ENCODE measurements around the gene SLC43A2. TPM values are rescaled to one million over a fixed set of nuclear protein-coding genes. Genes with fewer than 3 reads are reported as not detected.
"Not testable (repeated sequence)": the region's sequence is repeated elsewhere in the genome, so short reads cannot be mapped to it uniquely, and the experiment has no call there.

SLC43A2 gene
- polyA plus RNA-seq, 2 of the 4 experiments (the other 2 are of a cell fraction): 3.5 to 7.0 TPM

DNA sequence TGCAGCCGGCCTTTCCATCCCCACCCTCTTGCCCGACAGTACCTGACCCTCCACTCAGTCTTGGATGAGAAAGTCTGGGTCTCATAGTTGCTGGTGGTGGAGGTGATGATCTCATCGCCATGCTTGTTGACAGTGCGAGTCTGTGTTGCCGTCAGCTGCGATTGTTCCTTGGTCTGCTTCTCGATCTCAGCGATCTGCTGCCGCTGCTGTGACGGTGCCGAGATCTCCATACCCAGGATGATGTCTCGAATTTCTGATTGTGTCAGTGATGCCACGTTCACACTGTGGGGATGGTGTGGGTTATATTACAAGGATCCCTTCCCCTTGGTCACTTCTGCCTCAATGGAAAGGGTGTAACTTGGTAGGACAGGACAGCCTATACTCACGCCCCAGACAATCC, 25.1 kb upstream of the SLC43A2 start:
- no peak overlapping the region for H3K27ac ChIP-seq
- H3K4me2 ChIP-seq: no peak overlapping the region
- ATAC-seq (no peak), FAIRE-seq (no peak), DNase-seq (ENCODE audit: low read depth in 1 of 2, low spot score in 1 of 2) (no peak)
- ChIA-PET CTCF (interaction anchor here (2.0 to 11.7 kb wide), 3 partner anchors 13 to 80 kb away, joined by 4 to 204 read pairs (median 201); no protein-coding TSS in a partner anchor), POLR2A (no interaction called here)
- TF ChIP-seq RAD21 (conservative IDR thresholded peaks at IDR 0.05 in 1 of 2, IDR thresholded peaks at IDR 0.05 in 1 of 2): no peak
- TF ChIP-seq POLR2A (IDR thresholded peaks at IDR 0.05; ENCODE audit: low read length): no peak
- TF ChIP-seq TP53 (CRISPR knock-in tag; IDR thresholded peaks at IDR 0.05): no peak
- TF ChIP-seq, protein P1, sequence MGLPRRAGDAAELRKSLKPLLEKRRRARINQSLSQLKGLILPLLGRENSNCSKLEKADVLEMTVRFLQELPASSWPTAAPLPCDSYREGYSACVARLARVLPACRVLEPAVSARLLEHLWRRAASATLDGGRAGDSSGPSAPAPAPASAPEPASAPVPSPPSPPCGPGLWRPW (IDR thresholded peaks at IDR 0.05): no peak
- TF ChIP-seq SMC3 (IDR thresholded peaks at IDR 0.05): no peak
- TF ChIP-seq MAFK (IDR thresholded peaks at IDR 0.05; ENCODE audit: partially characterized antibody): no peak
- TF ChIP-seq CBX2 (IDR thresholded peaks at IDR 0.05; ENCODE audit: borderline replicate concordance, low read depth): no peak
- no peak for TF ChIP-seq CHD2 (IDR thresholded peaks at IDR 0.05; ENCODE audit: low read length, partially characterized antibody)
- TF ChIP-seq, protein P2, sequence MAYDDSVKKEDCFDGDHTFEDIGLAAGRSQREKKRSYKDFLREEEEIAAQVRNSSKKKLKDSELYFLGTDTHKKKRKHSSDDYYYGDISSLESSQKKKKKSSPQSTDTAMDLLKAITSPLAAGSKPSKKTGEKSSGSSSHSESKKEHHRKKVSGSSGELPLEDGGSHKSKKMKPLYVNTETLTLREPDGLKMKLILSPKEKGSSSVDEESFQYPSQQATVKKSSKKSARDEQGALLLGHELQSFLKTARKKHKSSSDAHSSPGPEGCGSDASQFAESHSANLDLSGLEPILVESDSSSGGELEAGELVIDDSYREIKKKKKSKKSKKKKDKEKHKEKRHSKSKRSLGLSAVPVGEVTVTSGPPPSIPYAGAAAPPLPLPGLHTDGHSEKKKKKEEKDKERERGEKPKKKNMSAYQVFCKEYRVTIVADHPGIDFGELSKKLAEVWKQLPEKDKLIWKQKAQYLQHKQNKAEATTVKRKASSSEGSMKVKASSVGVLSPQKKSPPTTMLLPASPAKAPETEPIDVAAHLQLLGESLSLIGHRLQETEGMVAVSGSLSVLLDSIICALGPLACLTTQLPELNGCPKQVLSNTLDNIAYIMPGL (CRISPR knock-in tag; IDR thresholded peaks at IDR 0.05; ENCODE audit: borderline replicate concordance): no peak
- no peak for TF ChIP-seq RCOR1 (IDR thresholded peaks at IDR 0.05; ENCODE audit: low read depth, low read length)
- no peak for TF ChIP-seq CHD4 (IDR thresholded peaks at IDR 0.05; ENCODE audit: borderline replicate concordance)
- no peak for TF ChIP-seq HEYL (CRISPR knock-in tag; IDR thresholded peaks at IDR 0.05)
- no peak for TF ChIP-seq RFX5 (IDR thresholded peaks at IDR 0.05)
- H3K9me3 ChIP-seq: no peaks in the 10 kb centered on the region
- no peak overlapping the region for H3K4me3 ChIP-seq
- 92% methylated on average over 14 of the region's 14 CpGs for WGBS (ENCODE audit: missing lambda C conversion rate)
- H3K4me1 ChIP-seq: peaks cover 22% of the 10 kb centered on the region

DNA sequence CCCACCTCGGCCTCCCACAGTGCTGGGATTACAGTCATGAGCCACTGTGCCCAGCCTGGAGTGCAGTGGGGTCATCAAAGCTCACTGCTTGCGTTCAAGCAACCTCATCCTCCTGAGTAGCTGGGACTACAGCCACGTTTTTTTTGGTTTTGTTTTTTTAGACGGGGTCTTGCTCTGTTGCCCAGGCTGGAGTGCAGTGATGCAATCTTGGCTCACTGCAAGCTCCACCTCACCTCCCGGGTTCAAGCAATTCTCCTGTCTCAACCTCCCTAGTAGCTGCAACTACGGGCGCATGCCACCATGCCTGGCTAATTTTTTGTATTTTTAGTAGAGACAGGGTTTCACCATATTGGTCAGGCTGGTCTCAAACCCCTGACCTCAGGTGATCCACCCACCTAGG, 24.2 kb upstream of the SLC43A2 start:
- FAIRE-seq; DNase-seq (ENCODE audit: low read depth in 1 of 2, low spot score in 1 of 2); H3K9me3 ChIP-seq; H3K4me2 ChIP-seq; H3K27ac ChIP-seq; H3K4me3 ChIP-seq; ATAC-seq; POLR2A ChIA-PET: not testable (repeated sequence)
- 90% methylated on average over 7 of the region's 7 CpGs for WGBS (ENCODE audit: missing lambda C conversion rate)
- TF ChIP-seq CEBPB (IDR thresholded peaks at IDR 0.05): peak in 1 of 2 experiments; percentile 26; a peak in 1 of 4 replicates
- CTCF ChIA-PET: interaction anchor here (1.0 to 11.7 kb wide), 9 partner anchors 9 to 287 kb away, joined by 3 to 204 read pairs (median 6); no protein-coding TSS in a partner anchor
- peaks cover 29% of the 10 kb centered on the region for H3K4me1 ChIP-seq

DNA sequence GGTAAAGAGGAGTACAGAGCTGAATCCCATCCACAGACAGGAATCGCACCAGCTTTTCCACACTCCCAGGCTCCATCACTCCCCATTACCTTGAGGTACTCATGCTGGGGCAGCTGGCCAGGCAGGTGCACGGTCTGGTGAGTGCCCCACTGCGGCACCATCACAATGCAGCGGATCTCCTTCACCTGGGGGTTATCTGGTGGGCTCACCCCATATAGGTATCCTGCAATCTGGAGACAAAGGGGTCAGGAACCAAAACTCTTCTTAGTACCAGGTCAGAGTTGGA, 22.9 kb upstream of the SLC43A2 start:
- H3K9me3 ChIP-seq: no peaks in the 10 kb centered on the region
- FAIRE-seq: no peak
- TF ChIP-seq, protein P3, sequence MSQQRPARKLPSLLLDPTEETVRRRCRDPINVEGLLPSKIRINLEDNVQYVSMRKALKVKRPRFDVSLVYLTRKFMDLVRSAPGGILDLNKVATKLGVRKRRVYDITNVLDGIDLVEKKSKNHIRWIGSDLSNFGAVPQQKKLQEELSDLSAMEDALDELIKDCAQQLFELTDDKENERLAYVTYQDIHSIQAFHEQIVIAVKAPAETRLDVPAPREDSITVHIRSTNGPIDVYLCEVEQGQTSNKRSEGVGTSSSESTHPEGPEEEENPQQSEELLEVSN (IDR thresholded peaks at IDR 0.05; ENCODE audit: borderline replicate concordance, low read depth): no peak
- TF ChIP-seq, protein P4, sequence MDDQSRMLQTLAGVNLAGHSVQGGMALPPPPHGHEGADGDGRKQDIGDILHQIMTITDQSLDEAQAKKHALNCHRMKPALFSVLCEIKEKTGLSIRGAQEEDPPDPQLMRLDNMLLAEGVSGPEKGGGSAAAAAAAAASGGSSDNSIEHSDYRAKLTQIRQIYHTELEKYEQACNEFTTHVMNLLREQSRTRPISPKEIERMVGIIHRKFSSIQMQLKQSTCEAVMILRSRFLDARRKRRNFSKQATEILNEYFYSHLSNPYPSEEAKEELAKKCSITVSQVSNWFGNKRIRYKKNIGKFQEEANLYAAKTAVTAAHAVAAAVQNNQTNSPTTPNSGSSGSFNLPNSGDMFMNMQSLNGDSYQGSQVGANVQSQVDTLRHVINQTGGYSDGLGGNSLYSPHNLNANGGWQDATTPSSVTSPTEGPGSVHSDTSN (IDR thresholded peaks at IDR 0.05): 0 out of 2 replicates have a peak, but pooled peaks have one; percentile 38
- TF ChIP-seq, protein P1 (IDR thresholded peaks at IDR 0.05): no peak
- TF ChIP-seq RAD21 (conservative IDR thresholded peaks at IDR 0.05 in 1 of 2, IDR thresholded peaks at IDR 0.05 in 1 of 2): no peak
- no peak for TF ChIP-seq NR3C1 (IDR thresholded peaks at IDR 0.05)
- WGBS (ENCODE audit: missing lambda C conversion rate): 85% methylated on average over 4 of the region's 4 CpGs
- DNase-seq (ENCODE audit: low read depth in 1 of 2, low spot score in 1 of 2): no peak
- POLR2A ChIA-PET: interaction anchor here (0.9 kb wide), 1 partner anchor 66 kb away, joined by 3 read pairs; no protein-coding TSS in a partner anchor
- no peak overlapping the region for H3K4me3 ChIP-seq
- CTCF ChIA-PET: interaction anchor here (1.0 to 11.7 kb wide), 12 partner anchors 8 to 393 kb away, joined by 3 to 204 read pairs (median 6); no protein-coding TSS in a partner anchor
- no peak for ATAC-seq
- no peak overlapping the region for H3K27ac ChIP-seq
- H3K4me1 ChIP-seq: peaks cover 24% of the 10 kb centered on the region
- no peak overlapping the region for H3K4me2 ChIP-seq
